Panc1 (cell line): ENCODE data around the gene CHSY1. TPM values are rescaled to one million over a fixed set of nuclear protein-coding genes. Genes with fewer than 3 reads are reported as not detected.
A peak's percentile ranks its signal among the peaks of the same experiment; 100 is the strongest.

Source experiments
- ATAC-seq: fragments of 200-7000 bp; cut with Tn5 transposase; 2 replicates; pipeline ENCODE4 v1.9.1; 2020; ENCODE audit warnings: mild to moderate bottlenecking, moderate library complexity
- BruUV-seq: library from RNA; stranded (reverse); fragments of 400-500 nt; replicated peaks from 2 replicates; lab custom pipeline; 2021; lab: Mats Ljungman, UMichigan
- CTCF ChIA-PET: fragments of 300-600 bp; sonication (Branson Sonifier 250); formaldehyde crosslinking; loops from one replicate; lab custom pipeline; 2022; ENCODE audit warnings: antibody characterized with exemption; lab: Charles Lee
- POLR2A ChIA-PET: fragments of 300-600 bp; sonication (Branson Sonifier 250); formaldehyde crosslinking; loops from one replicate; lab custom pipeline; 2022; ENCODE audit warnings: antibody characterized with exemption; lab: Charles Lee
- DNase-seq: peaks from one replicate; pipeline ENCODE4 v3.0.0-alpha.2; 2010; ENCODE audit warnings: low read depth, low spot score
- H3K27ac ChIP-seq: 2 replicates; pipeline ENCODE4 v1.5.1; 2011; ENCODE audit warnings: mild to moderate bottlenecking, low read length, inconsistent platforms
- H3K27me3 ChIP-seq: fragments of 200-500 bp; sonication (Bioruptor generic); 2 replicates; pipeline ENCODE4 v1.6.0; 2014; ENCODE audit warnings: low read length, inconsistent platforms; ENCODE audit not compliant: control insufficient read depth, insufficient read depth
- H3K36me3 ChIP-seq: fragments of 200-500 bp; sonication (Bioruptor generic); 2 replicates; pipeline ENCODE4 v1.5.1; 2014; ENCODE audit warnings: inconsistent platforms, mild to moderate bottlenecking, low read length, moderate library complexity; ENCODE audit not compliant: control insufficient read depth, insufficient read depth
- H3K4me1 ChIP-seq: 2 replicates; pipeline ENCODE4 v1.5.1; 2011; ENCODE audit warnings: inconsistent platforms, mild to moderate bottlenecking, low read length, moderate library complexity; ENCODE audit not compliant: control insufficient read depth, insufficient read depth
- H3K4me3 ChIP-seq, 2 experiments: 2 replicates each; pipeline ENCODE4 v1.5.1; 2011 to 2012; ENCODE audit warnings: low read depth in 2 of 2, low read length in 2 of 2, mild to moderate bottlenecking in 2 of 2, inconsistent platforms in 1 of 2, moderate library complexity in 1 of 2
- H3K9me3 ChIP-seq: fragments of 200-500 bp; sonication (Bioruptor generic); 2 replicates; pipeline ENCODE4 v1.5.1; 2014; ENCODE audit warnings: low read depth, mild to moderate bottlenecking, inconsistent platforms, low read length, moderate library complexity; ENCODE audit not compliant: control insufficient read depth, insufficient read depth
- CTCF ChIP-seq: fragments of 450-650 bp; IDR thresholded peaks from 2 replicates; pipeline ENCODE4 v1.5.1; 2017; ENCODE audit warnings: mild to moderate bottlenecking
- POLR2AphosphoS5 ChIP-seq: IDR thresholded peaks from 2 replicates; pipeline ENCODE4 v1.6.1; 2012; ENCODE audit warnings: mild to moderate bottlenecking, low read depth, low read length, moderate library complexity
- REST ChIP-seq, 2 experiments: IDR thresholded peaks; 2 replicates each; pipeline ENCODE4 v1.6.1; 2011 to 2012; ENCODE audit warnings: low read depth in 2 of 2, control low read depth in 1 of 2, low read length in 1 of 2, mild to moderate bottlenecking in 1 of 2, moderate library complexity in 1 of 2; ENCODE audit not compliant: insufficient read depth in 1 of 2
- SIN3A ChIP-seq: IDR thresholded peaks from 2 replicates; pipeline ENCODE4 v1.6.1; 2012; ENCODE audit warnings: low read depth, mild to moderate bottlenecking, low read length, moderate library complexity, borderline replicate concordance; ENCODE audit not compliant: insufficient read depth
- TCF7L2 ChIP-seq: IDR thresholded peaks from 2 replicates; pipeline ENCODE4 v1.6.1; 2011; ENCODE audit warnings: mild to moderate bottlenecking, low read depth, low read length, inconsistent platforms
- in situ Hi-C: cut with HindIII; loops from 2 replicates; pipeline ENCODE4 v1.10.0; 2016; ENCODE audit warnings: low sequenced_read_pairs, low pct_unique_long_range_greater_than_20kb
- intact Hi-C: fragments of 100-400 bp; cut with micrococcal nuclease; formaldehyde crosslinking; loops from one replicate; pipeline ENCODE4 v1.10.0; 2022; ENCODE audit not compliant: unreplicated experiment
- total RNA-seq: library from RNA; stranded (reverse); gene quantifications from one replicate; pipeline ENCODE4 v1.2.1, GENCODE V29; 2021; ENCODE audit not compliant: unreplicated experiment

CHSY1 gene
- total RNA-seq, 1 experiment from 2014 or later: 50.8 TPM

DNA sequence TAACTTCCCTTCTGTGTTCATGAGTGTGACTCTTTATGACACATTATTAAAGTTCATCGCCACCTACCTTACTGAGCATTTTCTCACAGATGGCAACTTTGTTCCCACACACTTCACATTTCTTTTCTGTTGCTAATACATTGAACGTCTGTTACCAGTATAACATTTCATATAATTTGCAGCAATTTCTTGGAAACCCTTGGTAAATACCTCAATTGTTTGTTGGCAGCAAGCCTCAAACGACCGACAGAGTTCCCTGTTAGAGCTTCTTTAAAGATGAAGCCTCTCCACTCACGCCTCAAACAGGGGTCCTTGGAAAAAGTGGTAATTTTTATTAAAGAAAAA is 3.2 kb upstream of the CHSY1 start:
- BruUV-seq: no TSS peak
- POLR2A ChIA-PET: no interaction called here
- intact Hi-C loops: loop anchor here (10.0 kb wide), 1 partner anchor 340 kb away; the partner anchor contains the start of gene LRRK1
- ATAC-seq (no peak), DNase-seq (no peak)
- in situ Hi-C loops: no loop called here
- Histone ChIP-seq H3K4me1 (peaks cover 28% of the 10 kb centered on the region), H3K4me3 (no peak overlapping the region), H3K27ac (no peak overlapping the region), H3K9me3 (no peaks in the 10 kb centered on the region), H3K36me3 (no peaks in the 10 kb centered on the region; the same call in 1 of the 2 replicates), H3K27me3 (no peaks in the 10 kb centered on the region)
- CTCF ChIA-PET: interaction anchor here (0.7 kb wide), 1 partner anchor 154 kb away, joined by 3 read pairs; no protein-coding TSS in a partner anchor
- TF ChIP-seq CTCF (no peak), REST (IDR thresholded peaks at IDR 0.05; ENCODE audit: insufficient read depth in 1 of 2, low read depth in 2 of 2, low read length in 1 of 2) (no peak), TCF7L2 (no peak), SIN3A (no peak), POLR2AphosphoS5 (no peak)

- DNase-seq: no peak
- H3K27ac ChIP-seq: peak overlapping the region; percentile 36; the same call in 1 of the 2 replicates
- H3K4me1 ChIP-seq: peaks cover 32% of the 10 kb centered on the region
- intact Hi-C loops: loop anchor here (10.0 kb wide), 1 partner anchor 340 kb away; the partner anchor contains the start of gene LRRK1
- no peak for TF ChIP-seq TCF7L2
- no peak for TF ChIP-seq CTCF
- no peak for TF ChIP-seq POLR2AphosphoS5
- no peak for TF ChIP-seq SIN3A
- no peak for TF ChIP-seq REST (IDR thresholded peaks at IDR 0.05; ENCODE audit: insufficient read depth in 1 of 2, low read depth in 2 of 2, low read length in 1 of 2)
- ChIA-PET CTCF (interaction anchor here (0.7 kb wide), 1 partner anchor 153 kb away, joined by 3 read pairs; no protein-coding TSS in a partner anchor), POLR2A (no interaction called here)
- BruUV-seq: no TSS peak
- H3K36me3 ChIP-seq: no peaks in the 10 kb centered on the region; the same call in 1 of the 2 replicates
- no peaks in the 10 kb centered on the region for H3K9me3 ChIP-seq
- ATAC-seq: no peak
- H3K27me3 ChIP-seq: no peaks in the 10 kb centered on the region
- no peak overlapping the region for H3K4me3 ChIP-seq
- in situ Hi-C loops: no loop called here
Measured at GRCh38 chr15:101254157-101255050, 2.6 kb upstream of the CHSY1 start.
